Fibroblast of skin of left biceps (primary cell): ENCODE data around the gene ATP2A1.

Source experiments
- DNase-seq, 2 experiments: peaks; one replicate each; pipeline ENCODE4 v3.0.0-alpha.2; 2013; ENCODE audit warnings: low read depth in 2 of 2

ATP2A1 gene

GRCh38 chr16:28878083-28878926 lies at the start of gene ATP2A1:
Gene ATP2A1, plus strand, starts transcription at chr16:28878488. Its CDS starts 184 bp downstream, at chr16:28878672.
- no peak for DNase-seq

GRCh38 chr16:28829747-28830146 lies 48.5 kb upstream of the ATP2A1 start:
- no peak for DNase-seq

- DNase-seq: no peak
Measured at GRCh38 chr16:28830531-28830930, 47.8 kb upstream of the ATP2A1 start.

- no peak for DNase-seq
Measured at GRCh38 chr16:28834349-28834748, 43.9 kb upstream of the ATP2A1 start.

GRCh38 chr16:28834873-28835863 lies 43.1 kb upstream of the ATP2A1 start:
- DNase-seq: no peak

GRCh38 chr16:28835864-28836760 lies 42.2 kb upstream of the ATP2A1 start:
- no peak for DNase-seq

- no peak for DNase-seq
Measured at GRCh38 chr16:28836761-28837064, 41.6 kb upstream of the ATP2A1 start.

GRCh38 chr16:28837672-28838557 lies 40.4 kb upstream of the ATP2A1 start:
- no peak for DNase-seq

GRCh38 chr16:28838558-28838918 lies 39.8 kb upstream of the ATP2A1 start:
- DNase-seq: no peak

- DNase-seq: no peak
Measured at GRCh38 chr16:28839004-28839639, 39.2 kb upstream of the ATP2A1 start.

GRCh38 chr16:28839899-28840298 lies 38.4 kb upstream of the ATP2A1 start:
- DNase-seq: no peak

GRCh38 chr16:28842696-28843095 lies 35.6 kb upstream of the ATP2A1 start:
- no peak for DNase-seq

- no peak for DNase-seq
Measured at GRCh38 chr16:28843766-28844165, 34.5 kb upstream of the ATP2A1 start.

- no peak for DNase-seq
Measured at GRCh38 chr16:28844226-28844885, 33.9 kb upstream of the ATP2A1 start.

- no peak for DNase-seq
Measured at GRCh38 chr16:28845293-28845692, 33.0 kb upstream of the ATP2A1 start.

- no peak for DNase-seq
Measured at GRCh38 chr16:28845761-28846079, 32.6 kb upstream of the ATP2A1 start.

GRCh38 chr16:28846080-28846932 lies 32.0 kb upstream of the ATP2A1 start, which contains the start of gene TUFM:
Gene TUFM, minus strand, starts transcription at chr16:28846348. Its CDS starts 79 bp downstream, at chr16:28846269.
- peak; percentile 96 for DNase-seq

- DNase-seq: no peak
Measured at GRCh38 chr16:28846933-28847273, 31.4 kb upstream of the ATP2A1 start.

GRCh38 chr16:28858421-28858820 lies 19.9 kb upstream of the ATP2A1 start:
- DNase-seq: no peak
